Right hindlimb (tissue), 1 donor: ENCODE measurements around the gene GIPR.
"Not testable (repeated sequence)": the region's sequence is repeated elsewhere in the genome, so short reads cannot be mapped to it uniquely, and the experiment has no call there.

Experiments used
- DNase-seq: peaks from one replicate; pipeline ENCODE4 v3.0.0-alpha.2; 2018

The GIPR gene

DNA sequence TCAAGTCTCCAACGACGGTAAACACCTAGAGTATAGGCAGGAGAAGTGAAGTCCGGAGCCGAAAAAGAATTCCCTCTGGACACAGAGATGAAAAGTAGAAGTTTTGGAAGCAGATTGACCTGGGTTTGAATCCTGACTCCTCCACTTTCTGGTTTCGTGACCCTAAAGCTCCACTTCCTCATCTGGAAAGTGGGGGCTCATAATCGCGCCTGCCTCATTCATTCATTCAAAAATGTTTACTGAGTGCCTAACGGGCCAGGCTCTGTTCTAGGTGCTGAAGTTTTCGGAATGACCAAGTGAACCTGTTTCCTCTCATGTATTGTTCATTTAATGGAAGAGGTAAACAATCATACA lies 21.7 kb upstream of the GIPR start:
- no peak for DNase-seq

DNA sequence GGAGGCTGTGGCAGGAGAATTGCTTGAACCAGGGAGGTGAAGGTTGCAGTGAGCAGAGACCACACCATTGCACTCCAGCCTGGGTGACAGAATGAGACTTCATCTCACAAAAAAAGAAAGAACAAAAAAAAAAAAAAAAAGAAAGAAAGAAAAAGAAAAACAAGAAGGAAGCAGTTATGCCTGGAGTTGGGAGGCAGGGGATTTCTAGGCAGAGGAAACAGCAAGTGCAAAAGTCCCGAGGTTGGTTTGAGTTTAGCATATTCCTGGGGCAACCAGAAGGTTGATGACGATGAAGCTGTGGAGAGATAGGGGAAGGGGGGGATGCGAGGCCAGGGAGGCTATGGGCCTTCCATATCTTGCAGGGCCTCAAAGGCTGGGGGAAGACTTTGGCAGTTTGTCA lies 17.3 kb upstream of the GIPR start:
- no peak for DNase-seq

GRCh38 chr19:45653634-45654033 lies 14.4 kb upstream of the GIPR start:
- no peak for DNase-seq

GRCh38 chr19:45655073-45655472 lies 12.9 kb upstream of the GIPR start:
- no peak for DNase-seq

DNA sequence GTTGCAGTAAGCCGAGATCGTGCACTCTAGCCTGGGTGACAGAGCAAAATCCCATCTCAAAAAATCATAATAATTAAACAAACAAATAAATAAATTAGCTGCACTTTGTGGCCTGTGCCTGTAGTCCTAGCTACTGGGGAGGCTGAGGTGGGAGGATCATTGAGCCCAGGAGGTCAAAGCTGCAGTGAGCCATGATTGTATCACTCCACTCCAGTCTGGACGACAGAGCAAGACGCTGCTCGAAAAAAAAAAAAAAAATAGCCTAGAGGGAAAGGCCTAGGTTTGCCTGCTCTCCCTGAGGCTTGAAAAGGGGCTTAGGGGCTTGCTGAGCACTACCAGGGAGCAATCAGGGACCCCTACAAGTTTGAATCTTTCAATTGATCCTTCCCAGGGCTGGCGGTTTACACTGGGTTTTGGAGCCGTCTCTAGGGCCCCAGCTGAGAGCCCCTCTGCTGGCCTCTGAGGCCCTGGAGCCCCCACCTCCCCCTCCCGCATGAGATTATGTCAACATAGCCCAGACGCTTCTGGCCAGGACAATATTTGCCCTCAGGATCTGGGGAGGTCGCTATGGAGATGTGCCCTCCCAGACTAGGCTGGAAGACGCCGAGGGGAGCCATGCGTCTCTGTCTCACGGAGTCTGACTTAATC lies 10.4 kb upstream of the GIPR start:
- no peak for DNase-seq

DNA sequence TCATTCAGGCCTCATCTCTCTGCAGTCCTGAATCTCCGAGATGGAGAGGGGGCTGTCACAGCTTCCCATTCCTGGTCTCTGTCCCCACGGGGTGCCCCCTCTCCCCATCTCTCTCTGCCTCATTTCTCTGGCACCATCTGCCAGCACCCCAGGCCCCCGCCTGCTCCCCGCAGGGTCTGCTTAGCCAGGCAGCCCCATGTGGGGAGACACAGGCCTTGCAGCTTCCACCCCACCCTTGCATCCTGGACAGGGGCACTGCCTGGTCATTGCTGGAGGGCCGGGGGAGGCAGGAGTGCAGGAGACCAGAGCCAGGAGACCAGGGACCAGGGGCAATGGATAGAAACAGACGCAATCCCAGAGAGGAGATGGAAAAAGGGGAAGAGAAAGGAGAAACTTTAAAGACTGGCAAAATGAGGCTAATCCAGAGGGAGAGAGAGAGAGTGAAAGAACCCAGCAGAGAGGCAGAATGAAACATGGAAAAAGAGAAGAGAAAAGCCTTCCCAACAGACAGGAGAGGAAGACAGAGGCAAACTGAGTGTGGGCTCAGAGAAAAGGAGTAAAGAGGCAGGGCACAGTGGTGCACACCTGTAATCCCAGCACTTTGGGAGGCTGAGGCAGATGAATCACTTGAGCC lies 8.8 kb upstream of the GIPR start:
- DNase-seq = no peak

DNA sequence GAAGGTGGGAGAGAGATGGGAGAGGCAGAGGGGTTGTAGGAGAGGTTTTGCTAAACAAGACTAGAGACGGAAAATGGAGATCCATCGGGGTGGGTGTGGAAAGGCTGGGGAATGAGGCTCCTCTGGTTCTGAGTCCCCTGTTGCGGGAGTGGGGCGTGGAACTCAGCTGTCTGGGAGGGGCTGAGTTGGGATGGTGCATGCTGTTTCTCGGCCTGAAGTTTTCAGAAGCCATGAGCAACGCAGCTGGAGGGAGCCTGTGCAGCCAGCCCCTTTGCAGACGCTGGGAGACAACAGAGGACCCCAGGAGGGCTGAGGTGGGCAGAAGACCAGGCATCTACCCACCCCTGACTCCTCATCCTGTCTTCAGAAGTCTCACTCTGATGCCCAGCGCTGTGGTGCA lies 7.4 kb upstream of the GIPR start:
- DNase-seq = no peak

DNA sequence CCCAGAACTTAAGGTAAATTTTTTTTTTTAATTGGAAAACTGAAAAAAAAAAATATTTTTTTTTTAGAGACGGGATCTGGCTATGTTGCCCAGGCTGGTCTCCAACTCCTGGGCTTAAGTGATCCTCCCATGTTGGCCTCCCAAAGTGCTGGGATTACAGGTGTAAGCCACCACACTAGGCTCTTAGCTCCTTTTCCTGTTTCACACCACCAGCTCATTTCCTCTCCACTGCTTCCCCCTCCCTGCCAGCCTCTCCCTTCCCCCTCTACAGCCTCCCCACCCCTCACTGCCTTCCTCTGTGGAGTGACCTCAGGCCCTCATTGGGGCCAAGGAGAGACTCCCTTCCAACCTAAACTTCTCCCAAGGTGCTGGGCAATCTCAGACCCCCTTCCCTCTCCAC lies 4.2 kb upstream of the GIPR start:
- no peak for DNase-seq

- no peak for DNase-seq
These were observed 3.4 kb upstream of the GIPR start for GRCh38 chr19:45664575-45664974.

DNA sequence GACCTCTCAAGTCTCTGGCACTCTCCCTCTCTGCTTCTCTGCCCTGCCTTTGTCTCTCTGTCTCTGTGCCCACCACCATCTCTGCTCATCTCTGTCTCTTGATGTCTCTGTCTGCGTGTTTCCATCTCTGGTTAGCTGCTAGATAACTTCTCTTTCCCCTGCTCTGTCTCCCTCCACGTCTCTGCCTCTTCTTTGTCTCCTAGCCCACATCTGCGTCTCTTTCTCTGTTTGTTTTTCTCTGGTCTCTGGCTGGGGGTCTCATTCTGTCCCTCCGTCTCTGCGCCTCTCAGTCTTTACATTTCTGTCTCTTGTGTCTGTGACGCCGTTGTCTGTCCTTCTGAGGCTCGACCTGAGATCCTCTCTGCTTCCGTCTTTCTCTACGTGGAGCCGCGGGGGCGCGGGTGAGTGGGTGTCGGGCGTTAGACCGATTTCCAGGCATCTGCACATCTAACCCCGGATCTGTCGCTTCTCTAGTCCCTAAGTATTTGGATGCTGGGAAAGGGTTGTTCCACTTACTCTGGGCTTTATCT lies 386 bp downstream of the GIPR start:
- no peak for DNase-seq

GRCh38 chr19:45670670-45671453 lies 2.8 kb downstream of the GIPR start:
- peak; percentile 32 for DNase-seq

DNA sequence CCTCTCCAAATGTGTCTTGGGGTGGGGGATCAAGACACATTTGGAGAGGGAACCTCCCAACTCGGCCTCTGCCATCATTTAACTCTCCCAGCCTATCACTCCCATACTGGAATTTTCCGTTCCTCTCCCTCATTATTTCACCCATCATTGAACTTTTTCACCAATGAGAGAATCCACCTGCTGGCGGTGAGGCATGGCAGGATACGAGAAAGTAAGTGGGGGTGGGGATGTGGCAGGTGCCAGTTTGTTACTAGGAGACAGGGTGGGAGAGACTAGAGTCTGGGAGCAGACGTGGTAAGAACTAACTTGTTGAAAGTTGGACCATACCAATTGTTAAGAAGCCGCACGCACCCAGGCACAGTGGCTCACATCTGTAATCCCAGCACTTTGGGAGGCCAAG lies 6.9 kb downstream of the GIPR start:
- DNase-seq = no peak

- no peak for DNase-seq
These were observed 8.8 kb downstream of the GIPR start for GRCh38 chr19:45676851-45677263.

DNA sequence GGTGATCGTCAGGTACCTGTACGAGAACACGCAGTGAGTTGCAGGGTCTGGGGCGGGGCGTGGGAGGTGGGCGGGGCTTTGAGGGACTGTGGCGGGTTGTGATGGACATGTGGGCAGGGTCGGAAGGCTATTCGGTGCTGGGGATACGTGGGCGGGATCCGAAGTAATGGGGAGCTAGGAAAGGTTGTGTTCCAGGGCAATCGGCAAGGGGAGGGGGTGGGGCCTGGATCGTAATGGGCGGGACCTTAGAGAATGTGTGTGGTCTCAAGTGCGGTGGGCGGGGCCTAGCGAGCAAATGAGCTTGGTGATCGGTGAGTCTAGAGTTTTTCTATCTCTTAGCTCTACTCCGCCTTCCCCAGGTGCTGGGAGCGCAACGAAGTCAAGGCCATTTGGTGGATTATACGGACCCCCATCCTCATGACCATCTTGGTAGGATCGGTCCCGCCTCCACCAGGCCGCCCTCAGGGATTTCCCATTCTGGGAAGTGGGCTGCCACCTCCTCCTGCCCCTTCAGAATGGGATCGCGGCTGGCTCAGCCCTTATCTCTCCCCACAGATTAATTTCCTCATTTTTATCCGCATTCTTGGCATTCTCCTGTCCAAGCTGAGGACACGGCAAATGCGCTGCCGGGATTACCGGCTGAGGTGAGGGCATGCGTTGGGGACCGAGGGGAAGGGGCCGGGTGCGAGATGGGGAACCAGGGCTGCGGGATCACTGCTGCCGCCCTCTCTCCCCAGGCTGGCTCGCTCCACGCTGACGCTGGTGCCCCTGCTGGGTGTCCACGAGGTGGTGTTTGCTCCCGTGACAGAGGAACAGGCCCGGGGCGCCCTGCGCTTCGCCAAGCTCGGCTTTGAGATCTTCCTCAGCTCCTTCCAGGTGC lies 9.6 kb downstream of the GIPR start:
- DNase-seq = peak; percentile 52

DNA sequence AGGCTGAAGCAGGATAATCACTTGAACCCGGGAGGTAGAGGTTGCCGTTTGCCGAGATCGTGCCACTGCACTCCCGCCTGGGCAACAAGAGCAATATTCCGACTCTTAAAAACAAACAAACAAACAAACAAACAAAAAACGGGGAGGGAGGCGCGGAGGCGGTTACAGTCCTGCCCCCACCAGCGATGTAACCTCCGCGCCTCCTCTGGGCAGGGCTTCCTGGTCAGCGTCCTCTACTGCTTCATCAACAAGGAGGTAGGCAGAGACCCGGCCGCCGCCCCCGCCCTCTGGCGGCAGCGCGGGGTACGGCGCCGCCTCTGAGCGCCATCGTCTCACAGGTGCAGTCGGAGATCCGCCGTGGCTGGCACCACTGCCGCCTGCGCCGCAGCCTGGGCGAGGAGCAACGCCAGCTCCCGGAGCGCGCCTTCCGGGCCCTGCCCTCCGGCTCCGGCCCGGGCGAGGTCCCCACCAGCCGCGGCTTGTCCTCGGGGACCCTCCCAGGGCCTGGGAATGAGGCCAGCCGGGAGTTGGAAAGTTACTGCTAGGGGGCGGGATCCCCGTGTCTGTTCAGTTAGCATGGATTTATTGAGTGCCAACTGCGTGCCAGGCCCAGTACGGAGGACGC lies 13.5 kb downstream of the GIPR start:
- peak; percentile 82 for DNase-seq

DNA sequence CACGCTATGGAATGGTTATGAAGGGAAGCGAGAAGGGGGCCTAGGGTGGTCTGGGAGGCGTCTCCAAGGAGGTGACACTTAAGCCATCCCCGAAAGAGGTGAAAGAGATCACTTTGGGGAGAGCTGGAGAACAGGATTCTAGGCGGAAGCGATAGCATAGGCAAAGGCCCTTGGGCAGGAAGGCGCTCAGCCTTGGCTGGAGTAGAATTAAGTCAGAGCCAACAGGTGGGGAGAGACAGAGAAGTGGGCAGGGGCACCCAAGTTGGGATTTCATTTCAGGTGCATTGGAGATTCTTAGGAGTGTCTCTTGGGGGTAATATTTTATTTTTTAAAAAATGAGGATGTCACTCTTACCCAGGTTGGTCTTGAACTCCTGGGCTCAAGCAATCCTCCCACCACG lies 14.1 kb downstream of the GIPR start:
- DNase-seq = no peak

DNA sequence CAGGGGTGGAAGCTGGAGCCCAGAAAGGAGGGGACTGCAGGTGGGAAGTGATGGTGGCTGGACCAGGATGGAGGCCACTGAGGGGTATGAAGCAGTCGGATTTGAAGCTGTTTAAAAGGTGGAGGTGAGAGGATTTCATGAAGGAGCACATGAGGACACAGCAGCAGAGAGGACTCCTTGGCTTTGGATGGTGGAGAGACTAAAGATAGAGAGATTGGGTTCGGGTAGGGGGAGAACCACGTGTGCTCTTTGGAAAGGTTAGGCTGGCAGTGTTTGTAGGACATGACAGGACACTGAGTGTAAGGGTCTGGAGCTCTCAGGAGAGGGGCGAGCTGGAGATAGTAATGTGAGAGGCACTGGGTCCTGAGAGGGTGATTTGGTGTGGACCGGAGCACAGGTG lies 14.9 kb downstream of the GIPR start:
- no peak for DNase-seq

DNA sequence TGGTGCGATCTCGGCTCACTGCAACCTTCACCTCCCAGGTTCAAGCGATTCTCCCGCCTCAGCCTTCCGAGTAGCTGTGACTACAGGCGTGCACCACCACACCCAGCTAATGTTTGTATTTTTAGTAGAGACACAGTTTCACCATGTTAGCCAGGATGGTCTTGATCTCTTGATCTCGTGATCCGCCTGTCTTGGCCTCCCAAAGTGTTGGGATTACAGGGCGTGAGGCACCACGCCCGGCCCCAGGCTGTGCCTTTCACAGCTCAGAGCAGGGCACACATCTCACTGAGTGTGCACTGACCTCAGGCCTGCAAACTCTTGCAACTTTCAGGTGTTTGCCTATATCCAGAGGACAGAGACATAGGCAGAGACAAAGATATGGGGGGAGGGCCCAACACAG lies 17.0 kb downstream of the GIPR start:
- not testable (repeated sequence) for DNase-seq

- DNase-seq = no peak
These were observed 19.6 kb downstream of the GIPR start for GRCh38 chr19:45687599-45687998.

- DNase-seq = peak; percentile 96
These were observed 23.6 kb downstream of the GIPR start, which contains the start of gene SNRPD2 for GRCh38 chr19:45691516-45692186. Gene SNRPD2, minus strand, starts transcription at chr19:45691953. Its CDS starts 65 bp downstream, at chr19:45691888.

DNA sequence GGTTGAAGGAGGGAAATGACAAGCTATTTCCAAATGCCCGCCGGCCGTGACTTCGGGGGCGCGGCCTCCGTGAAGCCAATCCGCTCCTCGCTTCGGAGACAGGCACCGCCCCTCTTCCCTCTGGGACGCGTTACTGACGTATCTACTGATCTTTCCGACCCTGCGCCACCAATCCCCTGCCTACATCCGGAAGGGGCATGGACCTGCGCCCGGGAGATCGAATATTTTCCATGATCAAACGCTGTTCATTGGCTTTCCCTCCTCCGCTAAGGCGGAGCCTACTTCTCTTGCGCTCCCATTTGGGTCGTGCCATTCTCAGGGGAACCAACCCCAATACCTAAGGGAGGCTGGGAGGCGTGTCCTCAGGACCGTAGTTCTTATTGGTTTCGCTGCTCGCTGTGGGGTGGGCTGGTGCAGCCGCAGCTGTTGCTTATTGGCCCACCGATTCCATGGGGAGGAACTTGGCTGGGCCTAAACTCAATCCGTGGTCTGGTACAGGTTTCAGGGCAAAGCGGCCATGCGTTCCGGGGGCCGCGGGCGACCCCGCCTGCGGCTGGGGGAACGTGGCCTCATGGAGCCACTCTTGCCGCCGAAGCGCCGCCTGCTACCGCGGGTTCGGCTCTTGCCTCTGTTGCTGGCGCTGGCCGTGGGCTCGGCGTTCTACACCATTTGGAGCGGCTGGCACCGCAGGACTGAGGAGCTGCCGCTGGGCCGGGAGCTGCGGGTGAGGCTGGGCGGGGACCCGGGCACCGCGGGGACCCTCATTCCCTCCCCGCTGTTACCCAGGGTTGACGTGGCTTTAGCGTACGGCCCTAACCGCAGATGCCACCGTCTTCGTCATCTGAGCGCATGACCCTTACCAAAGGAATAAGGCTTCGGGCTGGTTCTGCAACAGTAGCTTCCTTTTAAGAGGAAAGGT lies 24.4 kb downstream of the GIPR start, which contains the start of gene QPCTL:
Gene QPCTL (plus strand): TSS at position 480 of the 919 bp plus-strand sequence. CDS start 38 bp downstream, at position 518.
- DNase-seq = peak; percentile 96
